Lung (tissue), 12 donors: ENCODE measurements around the gene KCTD18. TPM values are rescaled to one million over a fixed set of nuclear protein-coding genes. Genes with fewer than 3 reads are reported as not detected.

ENCODE experiments used
- ATAC-seq: fragments of 200-7000 bp; cut with Tn5 transposase; one replicate; pipeline ENCODE4 v1.9.1; 2020; ENCODE audit warnings: moderate number of reproducible peaks; ENCODE audit not compliant: insufficient read depth, low FRiP score
- DNase-seq, 3 donors: peaks; one replicate each; pipeline ENCODE4 v3.0.0-alpha.2; 2013 to 2017
- H3K27ac ChIP-seq, 2 donors: one replicate each; pipeline ENCODE4 v1.5.1; 2013; ENCODE audit warnings: mild to moderate bottlenecking in 2 of 2, moderate library complexity in 2 of 2, control low read depth in 1 of 2, inconsistent platforms in 1 of 2, low read depth in 1 of 2, low read length in 1 of 2
- H3K27me3 ChIP-seq, 3 donors: one replicate each; pipeline ENCODE4 v1.5.1; 2013; ENCODE audit warnings: low read length in 2 of 3; ENCODE audit not compliant: control insufficient read depth in 3 of 3, insufficient read depth in 3 of 3
- H3K36me3 ChIP-seq, 4 donors: one replicate each; pipeline ENCODE4 v1.5.1; 2013; ENCODE audit warnings: low read length in 4 of 4, mild to moderate bottlenecking in 1 of 4, moderate library complexity in 1 of 4; ENCODE audit not compliant: control insufficient read depth in 4 of 4, insufficient read depth in 4 of 4
- H3K4me1 ChIP-seq, 5 donors: one replicate each; pipeline ENCODE4 v1.5.1; 2013; ENCODE audit warnings: low read length in 5 of 5, mild to moderate bottlenecking in 2 of 5, moderate library complexity in 1 of 5; ENCODE audit not compliant: control insufficient read depth in 5 of 5, insufficient read depth in 5 of 5
- H3K4me3 ChIP-seq: one replicate; pipeline ENCODE4 v1.5.1; 2013; ENCODE audit warnings: mild to moderate bottlenecking, control low read depth, moderate library complexity
- H3K9ac ChIP-seq, 2 donors: one replicate each; pipeline ENCODE4 v1.5.1; 2013; ENCODE audit warnings: low read length in 2 of 2, control low read depth in 1 of 2; ENCODE audit not compliant: insufficient read depth in 1 of 2
- H3K9me3 ChIP-seq, 4 donors: one replicate each; pipeline ENCODE4 v1.5.1; 2013; ENCODE audit warnings: low read length in 3 of 4, mild to moderate bottlenecking in 1 of 4, moderate library complexity in 1 of 4; ENCODE audit not compliant: control insufficient read depth in 4 of 4, insufficient read depth in 3 of 4
- WGBS, 2 donors: extraction: QIAGEN DNeasy Blood & Tissue Kit; methylation state at CpG; one replicate each; pipeline ENCODE4 v1.1.7; 2013; 5-methylcytosine and 5-hydroxymethylcytosine counted together
- polyA plus RNA-seq, 2 donors: library from polyadenylated mRNA; stranded (reverse); fragments of 200-250 nt; gene quantifications; one replicate each; pipeline ENCODE4 v1.2.1, GENCODE V29; 2013
- total RNA-seq, 2 donors: library from RNA; depleted of rRNA in 1 of 2; stranded (reverse); fragments of >200 nt in 1 of 2; gene quantifications; one replicate each; pipeline ENCODE4 v1.2.1, GENCODE V29; 2014 to 2021
- TF ChIP-seq, protein P1 (sequence below): IDR thresholded peaks from 2 replicates; pipeline ENCODE4 v1.5.1; 2012; ENCODE audit warnings: mild to moderate bottlenecking; ENCODE audit errors: control extremely low read depth, extremely low read depth
- donor health status: control.
- donor health status: control.
- donor health status: Bipolar disorder and iron deficiency.
- donor health status: healthy.
- donor health status: DM: yes; HTN: yes; CAD: no.

Gene KCTD18
- total and polyA plus RNA-seq, 4 donors: 6.8 to 21.6 (median 12.2) TPM

DNA sequence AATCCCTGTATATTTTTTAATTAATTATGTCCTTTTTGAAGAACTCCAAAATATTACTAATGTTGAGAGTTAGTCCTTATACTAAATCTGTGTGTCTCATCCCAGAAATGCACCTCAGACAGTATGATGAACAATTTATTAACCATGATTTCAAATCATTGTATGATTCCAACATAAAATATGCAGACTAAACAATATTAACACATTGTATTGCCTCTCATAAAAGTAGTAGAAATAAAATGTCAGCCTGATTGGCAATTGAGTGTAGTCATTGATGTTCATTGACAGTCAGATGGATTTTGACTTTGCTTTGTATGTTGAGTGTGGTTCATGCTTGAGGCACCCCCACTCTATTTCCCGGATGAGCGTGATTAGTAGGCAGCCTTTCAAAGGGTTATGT is 57.5 kb downstream of the KCTD18 start:
- 98 to 99% methylated on average over 2 of the region's 2 CpGs for WGBS, 2 donors
- no peak for ATAC-seq
- H3K36me3 ChIP-seq: peaks cover 2 to 12% (median 9%) of the 10 kb centered on the region in 4 donors
- no peak for DNase-seq
- no peak overlapping the region for H3K4me3 ChIP-seq
- H3K4me1 ChIP-seq: peaks cover 0 to 11% (median 3%) of the 10 kb centered on the region in 5 donors
- no peak overlapping the region for H3K27ac ChIP-seq
- no peaks in the 10 kb centered on the region for H3K9me3 ChIP-seq
- H3K9ac ChIP-seq: no peak overlapping the region
- TF ChIP-seq, protein P1, sequence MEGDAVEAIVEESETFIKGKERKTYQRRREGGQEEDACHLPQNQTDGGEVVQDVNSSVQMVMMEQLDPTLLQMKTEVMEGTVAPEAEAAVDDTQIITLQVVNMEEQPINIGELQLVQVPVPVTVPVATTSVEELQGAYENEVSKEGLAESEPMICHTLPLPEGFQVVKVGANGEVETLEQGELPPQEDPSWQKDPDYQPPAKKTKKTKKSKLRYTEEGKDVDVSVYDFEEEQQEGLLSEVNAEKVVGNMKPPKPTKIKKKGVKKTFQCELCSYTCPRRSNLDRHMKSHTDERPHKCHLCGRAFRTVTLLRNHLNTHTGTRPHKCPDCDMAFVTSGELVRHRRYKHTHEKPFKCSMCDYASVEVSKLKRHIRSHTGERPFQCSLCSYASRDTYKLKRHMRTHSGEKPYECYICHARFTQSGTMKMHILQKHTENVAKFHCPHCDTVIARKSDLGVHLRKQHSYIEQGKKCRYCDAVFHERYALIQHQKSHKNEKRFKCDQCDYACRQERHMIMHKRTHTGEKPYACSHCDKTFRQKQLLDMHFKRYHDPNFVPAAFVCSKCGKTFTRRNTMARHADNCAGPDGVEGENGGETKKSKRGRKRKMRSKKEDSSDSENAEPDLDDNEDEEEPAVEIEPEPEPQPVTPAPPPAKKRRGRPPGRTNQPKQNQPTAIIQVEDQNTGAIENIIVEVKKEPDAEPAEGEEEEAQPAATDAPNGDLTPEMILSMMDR: no peak
- no peaks in the 10 kb centered on the region for H3K27me3 ChIP-seq

DNA sequence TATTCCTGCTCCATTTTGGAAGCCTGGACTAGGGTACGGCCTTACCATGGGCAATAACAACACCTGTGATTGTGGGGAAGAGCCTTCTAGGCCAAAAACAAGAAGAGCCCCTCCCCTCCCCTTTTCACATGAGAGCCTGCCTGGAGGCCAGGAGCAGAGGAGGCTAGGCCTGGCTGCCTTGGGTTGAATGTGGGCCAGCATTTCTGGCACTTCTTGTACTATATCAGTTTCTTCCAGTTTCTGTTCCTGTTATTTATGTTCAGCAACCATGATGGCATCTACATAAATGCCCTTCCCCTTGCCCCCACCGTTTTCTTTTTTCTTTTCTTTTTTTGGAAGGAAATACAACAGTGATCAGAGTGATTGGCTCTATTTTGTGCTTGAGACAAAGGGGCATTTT is 58.4 kb downstream of the KCTD18 start:
- H3K27ac ChIP-seq: no peak overlapping the region

DNA sequence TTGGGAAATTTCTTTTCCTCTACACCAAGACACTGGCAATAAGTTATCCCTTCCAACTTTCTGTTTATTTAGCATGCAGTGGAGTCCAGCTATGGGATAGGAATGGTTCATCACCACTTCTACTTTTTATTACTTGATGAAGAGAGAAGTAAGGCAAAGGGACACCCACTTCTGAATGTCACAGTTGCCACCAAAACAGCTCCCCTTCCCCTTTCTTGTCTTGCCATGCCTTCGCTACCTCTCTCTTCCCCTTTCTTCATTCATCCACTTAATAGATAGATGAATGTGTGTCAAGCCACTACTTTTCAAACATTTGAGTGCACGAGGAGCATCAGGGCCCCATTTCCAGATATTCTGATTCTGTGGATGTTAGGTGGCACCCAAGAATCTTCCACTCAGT is 59.6 kb downstream of the KCTD18 start:
- ATAC-seq (no peak), DNase-seq (no peak)
- H3K36me3 ChIP-seq: peaks cover 2 to 7% (median 5%) of the 10 kb centered on the region in 4 donors
- H3K27me3 ChIP-seq: no peaks in the 10 kb centered on the region
- H3K4me1 ChIP-seq: peaks cover 0 to 4% (median 0%) of the 10 kb centered on the region in 5 donors
- no peak overlapping the region for H3K4me3 ChIP-seq
- TF ChIP-seq, protein P1: no peak
- no peak overlapping the region for H3K27ac ChIP-seq
- 61 to 85% methylated on average over 2 of the region's 2 CpGs for whole genome bisulfite sequencing, 2 donors
- H3K9me3 ChIP-seq: no peaks in the 10 kb centered on the region
- H3K9ac ChIP-seq: no peak overlapping the region

More for the DNA sequence above, 58.4 kb downstream of the KCTD18 start:
- DNase-seq (no peak), ATAC-seq (no peak)
- Histone ChIP-seq H3K27me3 (no peaks in the 10 kb centered on the region), H3K9ac (no peak overlapping the region), H3K4me3 (no peak overlapping the region), H3K9me3 (no peaks in the 10 kb centered on the region), H3K4me1 (peaks cover 0 to 11% (median 0%) of the 10 kb centered on the region in 5 donors), H3K36me3 (peaks cover 2 to 10% (median 7%) of the 10 kb centered on the region in 4 donors)
- TF ChIP-seq, protein P1: no peak
- WGBS, 2 donors: 78 to 80% methylated on average over 2 of the region's 2 CpGs

DNA sequence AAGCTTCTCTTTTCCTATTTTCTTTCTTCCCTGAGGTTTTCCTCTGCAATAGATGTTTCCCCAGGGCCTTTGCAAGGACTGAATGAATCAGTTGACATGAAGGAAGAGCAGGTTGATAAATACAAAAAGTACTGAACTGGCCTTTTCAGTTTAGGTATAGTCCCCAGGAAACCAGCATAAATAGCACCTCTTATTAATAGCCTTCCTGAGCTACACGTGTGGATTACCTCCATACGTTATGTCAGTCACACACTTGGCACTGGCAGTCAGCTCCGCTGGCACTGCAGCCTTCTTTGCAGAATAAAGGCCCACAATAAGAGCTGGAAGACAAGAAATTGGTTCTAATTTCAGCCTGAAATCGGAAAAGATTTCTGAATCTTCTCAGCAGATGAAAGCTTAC is 60.7 kb downstream of the KCTD18 start:
- Histone ChIP-seq H3K4me3 (no peak overlapping the region), H3K9me3 (no peaks in the 10 kb centered on the region), H3K27ac (no peak overlapping the region), H3K4me1 (peaks cover 0 to 3% (median 3%) of the 10 kb centered on the region in 5 donors), H3K27me3 (no peaks in the 10 kb centered on the region), H3K9ac (no peak overlapping the region), H3K36me3 (peaks cover 2 to 6% (median 5%) of the 10 kb centered on the region in 4 donors)
- TF ChIP-seq, protein P1: no peak
- DNase-seq (no peak), ATAC-seq (no peak)
- WGBS, 2 donors: 83 to 84% methylated on average over 4 of the region's 4 CpGs
